Measurements from ENCODE around the gene NUP210L.

NUP210L gene

GRCh38 chr1:153958961-153959260, 196.0 kb downstream of the NUP210L start:
- CTCF ChIA-PET = interaction anchor here (0.7 to 2.9 kb wide), 4 partner anchors 8 to 162 kb away, joined by 3 to 13 read pairs (median 4); partner anchors contain the start of genes CREB3L4 and DENND4B
- POLR2A ChIA-PET = interaction anchor here (1.0 to 1.7 kb wide), 4 partner anchors 8 to 32 kb away, joined by 3 to 9 read pairs (median 4); partner anchors contain the start of genes CREB3L4 and DENND4B
- no peak for TF ChIP-seq CTCF (IDR thresholded peaks at IDR 0.05; ENCODE audit: control extremely low read depth, extremely low read depth, low read depth, missing control alignments)
- no peak for DNase-seq (ENCODE audit: extremely low spot score)

- TF ChIP-seq CTCF (IDR thresholded peaks at IDR 0.05; ENCODE audit: control extremely low read depth, extremely low read depth, low read depth, missing control alignments) = no peak
- POLR2A ChIA-PET = interaction anchor here (0.5 to 1.7 kb wide), 6 partner anchors 9 to 35 kb away, joined by 3 to 9 read pairs (median 4); partner anchors contain the start of genes CREB3L4 and DENND4B
- CTCF ChIA-PET = interaction anchor here (0.7 to 2.9 kb wide), 7 partner anchors 8 to 161 kb away, joined by 3 to 33 read pairs (median 4); partner anchors contain the start of genes CREB3L4 and DENND4B
- DNase-seq (ENCODE audit: extremely low spot score) = peak; percentile 97
Measured at GRCh38 chr1:153958111-153958960, 196.5 kb downstream of the NUP210L start, which contains the start of gene CRTC2. Gene CRTC2 (minus strand): TSS chr1:153958612. CDS start chr1:153958497, 115 bp downstream.

GRCh38 chr1:153957744-153958110, 197.1 kb downstream of the NUP210L start:
- ChIA-PET POLR2A (interaction anchor here (0.5 to 1.7 kb wide), 3 partner anchors 10 to 35 kb away, joined by 3 to 9 read pairs (median 3); partner anchors contain the start of gene CREB3L4), CTCF (interaction anchor here (1.2 to 2.9 kb wide), 4 partner anchors 9 to 18 kb away, joined by 3 to 33 read pairs (median 8); partner anchors contain the start of genes CREB3L4 and DENND4B)
- no peak for TF ChIP-seq CTCF (IDR thresholded peaks at IDR 0.05; ENCODE audit: control extremely low read depth, extremely low read depth, low read depth, missing control alignments)
- DNase-seq (ENCODE audit: extremely low spot score) = peak; percentile 59

- TF ChIP-seq CTCF (IDR thresholded peaks at IDR 0.05; ENCODE audit: control extremely low read depth, extremely low read depth, low read depth, missing control alignments) = no peak
- no peak for DNase-seq (ENCODE audit: extremely low spot score)
- CTCF ChIA-PET = interaction anchor here (1.2 to 2.9 kb wide), 5 partner anchors 10 to 30 kb away, joined by 3 to 33 read pairs (median 3); partner anchors contain the start of genes CREB3L4 and DENND4B
- POLR2A ChIA-PET = interaction anchor here (1.7 kb wide), 1 partner anchor 11 kb away, joined by 6 read pairs; the partner anchor contains the start of gene DENND4B
Measured at GRCh38 chr1:153956997-153957715, 197.7 kb downstream of the NUP210L start.

GRCh38 chr1:153954826-153955225, 200.0 kb downstream of the NUP210L start:
- no peak for TF ChIP-seq CTCF (IDR thresholded peaks at IDR 0.05; ENCODE audit: control extremely low read depth, extremely low read depth, low read depth, missing control alignments)
- DNase-seq (ENCODE audit: extremely low spot score) = no peak
- POLR2A ChIA-PET = interaction anchor here (1.2 kb wide), 1 partner anchor 9 kb away, joined by 3 read pairs; no protein-coding TSS in a partner anchor
- CTCF ChIA-PET = interaction anchor here (1.1 to 1.7 kb wide), 3 partner anchors 9 to 31 kb away, joined by 3 to 6 read pairs (median 4); partner anchors contain the start of genes RAB13 and SLC39A1
